ENCODE data around the gene ATP6V0D1.

ATP6V0D1 gene

GRCh38 chr16:67392301-67393059 lies 88.5 kb downstream of the ATP6V0D1 start:
- no peak for DNase-seq

- DNase-seq, result no peak
Observed at GRCh38 chr16:67391424-67392300, 89.3 kb downstream of the ATP6V0D1 start.

GRCh38 chr16:67390816-67391423 lies 90.0 kb downstream of the ATP6V0D1 start:
- no peak for DNase-seq

- DNase-seq, result no peak
Observed at GRCh38 chr16:67389911-67390815, 90.8 kb downstream of the ATP6V0D1 start.

DNA sequence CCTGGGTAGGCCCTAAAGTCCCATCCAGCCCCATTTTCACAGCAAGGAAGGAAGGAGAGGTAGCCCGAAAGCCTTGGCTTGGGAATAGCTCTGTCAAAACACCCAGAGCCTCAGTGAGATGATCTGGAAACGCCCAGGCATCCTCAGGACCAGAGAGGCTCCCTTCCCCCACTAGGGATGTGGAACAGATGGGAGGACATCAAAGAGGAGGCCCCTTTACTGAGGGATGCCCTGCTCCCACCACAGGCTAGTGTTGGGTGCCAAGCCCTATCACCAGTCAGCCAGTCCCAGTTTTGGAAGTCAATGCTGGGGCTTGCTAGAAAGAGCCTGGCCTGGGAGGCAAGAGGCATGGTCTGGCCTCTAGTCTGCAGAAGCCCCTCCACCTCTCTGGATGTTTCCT lies 92.4 kb downstream of the ATP6V0D1 start:
- no peak for DNase-seq

- DNase-seq, result no peak
Observed at GRCh38 chr16:67388191-67388590, 92.8 kb downstream of the ATP6V0D1 start.

All from right kidney (tissue), 1 donor.